Activated CD4-positive, alpha-beta T cell treated with anti-CD3 and anti-CD28 coated beads for 24 hours (primary cell): ENCODE measurements around the gene TBC1D25.

ENCODE experiments used
- DNase-seq, 2 donors: peaks; one replicate each; pipeline ENCODE4 v3.0.0-alpha.2; 2020; ENCODE audit warnings: low read depth in 2 of 2

Gene TBC1D25

DNA sequence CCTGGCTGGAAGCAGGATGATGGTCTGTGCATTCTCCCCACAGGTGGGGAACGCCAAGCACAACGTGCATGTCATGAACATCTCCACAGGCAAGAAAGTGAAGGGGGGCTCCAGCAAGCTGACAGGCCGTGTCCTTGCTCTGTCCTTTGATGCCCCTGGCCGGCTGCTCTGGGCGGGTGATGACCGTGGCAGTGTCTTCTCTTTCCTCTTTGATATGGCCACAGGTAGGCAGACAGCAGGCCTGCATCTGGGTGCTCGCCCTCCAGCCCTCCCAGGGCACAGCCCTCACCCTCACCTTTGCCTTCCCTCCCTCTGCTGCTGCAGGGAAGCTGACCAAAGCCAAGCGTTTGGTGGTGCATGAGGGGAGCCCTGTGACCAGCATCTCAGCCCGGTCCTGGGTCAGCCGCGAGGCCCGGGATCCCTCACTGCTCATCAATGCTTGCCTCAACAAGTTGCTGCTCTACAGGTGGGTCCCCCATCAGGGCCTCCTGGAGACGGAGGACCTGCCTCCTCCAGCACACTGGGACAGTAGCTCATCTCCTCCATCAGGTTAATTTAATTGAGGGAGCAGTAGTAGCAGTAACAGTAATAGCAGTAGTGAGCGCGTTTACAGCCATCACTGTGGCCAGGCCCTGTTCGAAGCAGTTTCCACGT, 62.4 kb downstream of the TBC1D25 start:
- DNase-seq, result no peak

DNA sequence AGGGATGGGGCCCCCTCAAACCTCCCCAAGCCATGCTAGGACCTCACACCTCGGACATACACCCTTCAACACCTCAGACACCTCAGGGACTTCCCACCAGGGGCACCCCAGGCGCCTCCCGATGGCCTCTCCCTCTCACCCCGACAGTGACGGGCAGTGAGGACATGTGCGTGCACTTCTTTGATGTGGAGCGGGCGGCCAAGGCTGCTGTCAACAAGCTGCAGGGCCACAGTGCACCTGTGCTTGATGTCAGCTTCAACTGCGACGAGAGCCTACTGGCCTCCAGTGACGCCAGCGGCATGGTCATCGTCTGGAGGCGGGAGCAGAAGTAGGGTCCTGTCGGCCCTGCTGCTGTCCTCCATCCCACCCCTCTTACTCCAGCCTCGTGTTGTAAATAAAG, 65.2 kb downstream of the TBC1D25 start:
- DNase-seq, result no peak

DNA sequence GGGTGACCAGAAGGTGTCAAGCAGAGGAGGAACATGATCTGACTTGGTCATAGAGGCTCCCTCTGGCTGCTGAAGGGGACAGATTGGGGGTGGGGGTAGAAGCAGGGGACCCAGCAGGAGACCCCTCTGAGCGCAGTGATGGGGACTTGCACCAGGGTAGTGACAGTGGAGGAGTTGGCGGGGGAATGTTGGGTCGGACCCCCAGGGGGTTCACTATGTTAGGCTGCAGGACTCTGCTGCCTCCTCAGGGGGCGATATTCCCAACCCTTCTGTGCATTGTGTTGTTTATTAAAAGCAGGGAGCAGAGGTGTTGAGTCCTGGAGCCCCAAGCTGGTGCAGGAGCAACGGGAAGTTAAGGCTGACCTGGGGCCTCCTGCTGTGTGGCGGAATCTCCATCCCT, 66.6 kb downstream of the TBC1D25 start:
- DNase-seq, result no peak

DNA sequence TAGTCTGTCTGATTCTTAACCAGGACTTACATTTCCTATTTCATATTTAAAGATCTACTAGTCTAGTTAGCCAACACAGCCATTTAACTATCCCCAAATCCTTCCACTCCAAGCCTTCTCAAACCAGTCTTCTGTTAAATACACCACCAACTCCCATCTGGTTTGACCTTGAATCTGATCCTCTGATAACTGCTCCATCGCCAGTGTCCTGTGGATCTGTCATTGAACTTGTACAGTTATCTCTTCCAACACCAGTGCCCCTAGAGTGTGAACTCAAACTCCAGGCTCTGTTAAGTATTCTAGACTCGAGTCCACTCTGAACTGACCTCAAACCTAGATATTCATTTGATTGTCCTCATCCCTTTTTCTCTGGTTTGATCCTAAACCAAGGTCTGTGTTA, 72.2 kb downstream of the TBC1D25 start:
- no peak for DNase-seq
